HCEC 1CT (cell line): ENCODE results near the gene HIRIP3.
A peak's percentile ranks its signal among the peaks of the same experiment; 100 is the strongest.
"Not testable (repeated sequence)": the region's sequence is repeated elsewhere in the genome, so short reads cannot be mapped to it uniquely, and the experiment has no call there.

Experiments
- DNase-seq: peaks from one replicate; pipeline ENCODE4 v3.0.0-alpha.2; 2017

The HIRIP3 gene

GRCh38 chr16:29982560-29983419 lies 12.6 kb downstream of the HIRIP3 start:
- no peak for DNase-seq

- DNase-seq, result no peak
These were observed 16.7 kb downstream of the HIRIP3 start for GRCh38 chr16:29978564-29979270.

GRCh38 chr16:29978081-29978480 lies 17.3 kb downstream of the HIRIP3 start:
- DNase-seq, result no peak

- no peak for DNase-seq
These were observed 18.2 kb downstream of the HIRIP3 start for GRCh38 chr16:29977063-29977825.

GRCh38 chr16:29975811-29976511 lies 19.5 kb downstream of the HIRIP3 start:
- DNase-seq, result no peak

- no peak for DNase-seq
These were observed 20.3 kb downstream of the HIRIP3 start for GRCh38 chr16:29975134-29975538.

- no peak for DNase-seq
These were observed 20.9 kb downstream of the HIRIP3 start for GRCh38 chr16:29974291-29975133.

- peak; percentile 99 for DNase-seq
These were observed 21.8 kb downstream of the HIRIP3 start, which contains the start of gene TAOK2 for GRCh38 chr16:29973384-29974246. Gene TAOK2 (plus strand): TSS chr16:29973868. CDS start chr16:29977773, 3,905 bp downstream.

- no peak for DNase-seq
These were observed 22.4 kb downstream of the HIRIP3 start for GRCh38 chr16:29972992-29973383.

GRCh38 chr16:29972500-29972899 lies 22.9 kb downstream of the HIRIP3 start:
- no peak for DNase-seq

GRCh38 chr16:29971304-29971703 lies 24.1 kb downstream of the HIRIP3 start:
- no peak for DNase-seq

GRCh38 chr16:29968205-29968604 lies 27.2 kb downstream of the HIRIP3 start:
- no peak for DNase-seq

- DNase-seq, result no peak
These were observed 32.2 kb downstream of the HIRIP3 start for GRCh38 chr16:29963021-29963743.

GRCh38 chr16:29962344-29962994 lies 32.9 kb downstream of the HIRIP3 start:
- peak; percentile 13 for DNase-seq

- DNase-seq, result peak; percentile 78
These were observed 33.7 kb downstream of the HIRIP3 start, which contains the start of gene TMEM219 for GRCh38 chr16:29961479-29962343. Gene TMEM219 (plus strand): TSS chr16:29962079. CDS start chr16:29963144, 1,065 bp downstream.

GRCh38 chr16:29961127-29961478 lies 34.3 kb downstream of the HIRIP3 start:
- no peak for DNase-seq

- DNase-seq, result not testable (repeated sequence)
These were observed 35.6 kb downstream of the HIRIP3 start for GRCh38 chr16:29959821-29960220.

- DNase-seq, result no peak
These were observed 36.1 kb downstream of the HIRIP3 start for GRCh38 chr16:29959293-29959692.
